ENCODE measurements around the gene HLCS.

HLCS gene

GRCh38 chr21:36727866-36728265 is 238.6 kb downstream of the HLCS start:
- no peak for TF ChIP-seq CTCF (IDR thresholded peaks at IDR 0.05; ENCODE audit: insufficient read depth, low read depth, low read length, missing control alignments)
- H3K4me3 ChIP-seq (ENCODE audit: low read length) = no peak overlapping the region
- no peak for DNase-seq (ENCODE audit: low read depth)

- no peak for DNase-seq (ENCODE audit: low read depth)
- no peak overlapping the region for H3K4me3 ChIP-seq (ENCODE audit: low read length)
- TF ChIP-seq CTCF (IDR thresholded peaks at IDR 0.05; ENCODE audit: insufficient read depth, low read depth, low read length, missing control alignments) = no peak
Measured at GRCh38 chr21:36725793-36726386, 240.6 kb downstream of the HLCS start.

DNA sequence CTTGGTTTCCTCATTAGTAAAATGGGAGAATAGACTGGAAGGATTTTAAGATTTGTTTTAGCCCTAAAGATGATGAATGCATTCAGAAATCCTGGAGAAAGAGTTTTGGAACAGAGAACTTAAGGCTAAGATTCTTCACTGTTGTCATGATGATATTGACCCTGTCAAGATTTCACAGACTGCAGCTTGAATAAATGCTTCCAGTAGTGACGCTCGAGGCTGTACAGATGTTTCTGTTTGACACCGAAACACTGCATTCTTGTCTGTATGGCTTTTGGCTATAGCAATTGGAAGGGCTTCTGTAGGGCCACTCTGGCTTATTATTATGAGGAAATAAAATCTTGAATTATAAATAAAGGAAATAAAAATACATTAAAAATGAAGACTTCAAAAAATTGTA is 241.8 kb downstream of the HLCS start:
- H3K4me3 ChIP-seq (ENCODE audit: low read length) = no peak overlapping the region
- TF ChIP-seq CTCF (IDR thresholded peaks at IDR 0.05; ENCODE audit: insufficient read depth, low read depth, low read length, missing control alignments) = no peak
- no peak for DNase-seq (ENCODE audit: low read depth)

DNA sequence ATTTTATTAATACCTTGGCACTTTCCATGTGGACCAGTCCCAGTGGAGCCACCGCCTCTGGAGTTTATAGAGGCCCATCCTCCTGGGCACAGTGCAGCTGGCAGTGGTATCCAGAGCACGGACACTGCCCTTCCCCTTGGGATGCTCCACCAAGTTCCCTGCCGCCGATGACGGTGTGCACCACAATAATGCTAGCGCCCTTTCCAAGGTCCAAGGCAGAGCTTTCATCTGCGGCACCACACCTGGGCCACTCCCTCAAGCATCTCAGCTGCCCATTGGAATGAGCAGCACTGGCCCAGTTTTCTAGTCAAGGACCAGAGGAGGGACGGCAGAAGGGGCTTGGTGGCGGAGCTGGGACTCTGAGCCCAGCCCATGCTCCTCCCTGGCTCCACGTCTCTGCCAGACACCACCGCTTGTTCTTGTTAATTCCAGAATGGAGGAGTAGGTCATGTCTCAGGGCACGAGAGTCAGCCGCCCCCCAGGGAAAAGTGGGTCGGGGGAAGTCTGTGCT is 243.0 kb downstream of the HLCS start:
- no peak overlapping the region for H3K4me3 ChIP-seq (ENCODE audit: low read length)
- DNase-seq (ENCODE audit: low read depth) = no peak
- TF ChIP-seq CTCF (IDR thresholded peaks at IDR 0.05; ENCODE audit: insufficient read depth, low read depth, low read length, missing control alignments) = no peak

DNA sequence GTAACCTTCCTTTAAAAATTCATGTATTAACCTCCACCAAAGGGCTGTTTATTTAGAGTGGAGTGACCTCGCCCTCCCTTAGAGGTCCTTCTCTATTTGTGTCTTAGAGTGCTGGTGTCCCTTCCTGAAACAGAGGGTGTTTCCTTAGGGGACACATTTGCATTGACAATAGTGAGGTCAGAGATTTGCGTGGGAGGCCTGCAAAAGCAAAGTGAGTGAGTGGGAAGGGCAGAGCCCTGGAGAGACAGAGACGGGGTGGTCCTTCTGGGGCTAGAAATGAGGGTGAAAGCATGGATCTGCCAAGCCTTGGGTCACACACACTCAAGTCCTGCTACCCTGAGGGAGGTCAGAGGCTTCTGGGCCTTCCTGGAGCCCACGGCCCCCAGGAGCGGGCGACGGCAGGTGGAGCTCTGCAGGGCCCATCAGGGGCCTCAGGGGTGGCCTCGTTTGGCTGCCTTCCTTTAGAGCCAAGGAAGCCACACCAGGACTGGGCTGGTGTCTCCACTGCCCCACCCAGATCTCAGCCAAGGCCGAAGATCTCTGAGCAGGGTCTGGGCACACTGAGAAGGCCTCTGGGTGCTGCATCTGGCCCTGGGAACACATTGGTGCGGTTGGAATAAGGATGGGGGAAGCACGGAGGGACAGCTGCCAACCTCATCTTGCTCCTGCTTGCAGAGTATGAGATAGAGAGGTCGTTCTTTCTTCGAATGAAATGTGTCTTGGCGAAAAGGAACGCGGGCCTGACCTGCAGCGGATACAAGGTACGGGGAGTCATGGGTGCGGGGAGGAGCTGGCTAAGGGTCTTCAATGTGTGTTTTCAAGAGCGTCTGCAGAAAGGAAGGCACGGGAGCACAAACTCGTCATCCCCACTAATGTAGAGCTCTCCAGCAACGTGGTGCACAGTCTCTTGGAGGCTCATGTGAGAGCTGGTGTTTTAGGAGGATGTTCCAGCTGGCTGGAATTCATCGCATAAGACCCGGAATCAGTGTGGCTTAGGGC is 243.8 kb downstream of the HLCS start:
- H3K4me3 ChIP-seq (ENCODE audit: low read length) = no peak overlapping the region
- no peak for TF ChIP-seq CTCF (IDR thresholded peaks at IDR 0.05; ENCODE audit: insufficient read depth, low read depth, low read length, missing control alignments)
- no peak for DNase-seq (ENCODE audit: low read depth)

DNA sequence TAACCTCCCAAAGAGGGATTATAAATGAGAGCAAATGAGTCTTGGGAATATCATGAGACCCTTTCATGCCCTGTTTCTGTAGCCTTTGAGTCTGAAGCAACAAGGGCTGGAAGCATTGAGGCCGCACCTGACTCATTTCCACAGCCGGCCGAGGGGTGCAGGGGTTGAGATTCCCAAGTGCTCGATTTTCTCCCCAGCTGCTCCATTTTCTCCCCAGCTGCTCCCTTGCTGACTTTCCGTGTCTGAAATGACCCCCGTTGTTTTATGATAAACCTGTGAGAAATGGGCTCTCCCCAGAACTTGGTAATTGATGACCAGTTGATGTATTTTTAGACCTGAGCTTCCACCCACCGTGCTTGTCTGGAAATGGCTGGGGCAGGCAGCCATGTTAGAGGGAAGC is 244.7 kb downstream of the HLCS start:
- H3K4me3 ChIP-seq (ENCODE audit: low read length) = no peak overlapping the region
- no peak for DNase-seq (ENCODE audit: low read depth)
- no peak for TF ChIP-seq CTCF (IDR thresholded peaks at IDR 0.05; ENCODE audit: insufficient read depth, low read depth, low read length, missing control alignments)

Measured in epithelial cell of esophagus (primary cell).